IMR-90 (cell line): Measurements from ENCODE around the gene FOXO1. TPM values are rescaled to one million over a fixed set of nuclear protein-coding genes. Genes with fewer than 3 reads are reported as not detected.

Source experiments
- ATAC-seq: fragments of 200-7000 bp; cut with Tn5 transposase; 2 replicates; pipeline ENCODE4 v1.9.1; 2020; ENCODE audit warnings: low read depth, mild to moderate bottlenecking, moderate library complexity
- BruUV-seq: library from RNA; stranded (reverse); fragments of 400-500 nt; replicated peaks from 2 replicates; lab custom pipeline; 2021; lab: Mats Ljungman, UMichigan
- CTCF ChIA-PET: fragments of 300-600 bp; formaldehyde crosslinking; extraction: SDS; loops from one replicate; lab custom pipeline; 2021; ENCODE audit warnings: antibody characterized with exemption; lab: Yijun Ruan, JAX
- POLR2A ChIA-PET: fragments of 300-600 bp; sonication (Branson Sonifier 250); formaldehyde crosslinking; loops from one replicate; lab custom pipeline; 2022; ENCODE audit warnings: antibody characterized with exemption; ENCODE audit not compliant: unreplicated experiment; lab: Charles Lee
- DNase-seq: peaks from one replicate; pipeline ENCODE4 v3.0.0; 2013
- H2AFZ ChIP-seq: replicated peaks from 2 replicates; pipeline ENCODE3; 2013; ENCODE audit warnings: low read length, mild to moderate bottlenecking; ENCODE audit not compliant: poor library complexity
- H2AK5ac ChIP-seq: 2 replicates; pipeline ENCODE4 v1.6.1; 2013; ENCODE audit warnings: low read depth, low read length, inconsistent platforms
- H2AK9ac ChIP-seq: replicated peaks from 2 replicates; pipeline ENCODE3; 2013; ENCODE audit warnings: mild to moderate bottlenecking, low read depth, low read length, moderate library complexity; ENCODE audit not compliant: poor library complexity
- H2BK120ac ChIP-seq: 2 replicates; pipeline ENCODE4 v1.6.1; 2013; ENCODE audit warnings: low read depth, low read length, inconsistent platforms
- H2BK15ac ChIP-seq: 3 replicates; pipeline ENCODE4 v1.6.1; 2013; ENCODE audit warnings: low read depth, low read length, inconsistent platforms
- H2BK20ac ChIP-seq: 2 replicates; pipeline ENCODE4 v1.6.1; 2013; ENCODE audit warnings: low read depth, mild to moderate bottlenecking, inconsistent platforms, low read length, moderate library complexity
- H2BK5ac ChIP-seq: 2 replicates; pipeline ENCODE4 v1.6.1; 2013; ENCODE audit warnings: mild to moderate bottlenecking, low read depth, low read length, inconsistent platforms; ENCODE audit not compliant: poor library complexity, severe bottlenecking
- H3K14ac ChIP-seq: replicated peaks from 2 replicates; pipeline ENCODE4 v1.6.1; 2013; ENCODE audit warnings: low read depth, low read length, inconsistent platforms
- H3K18ac ChIP-seq: 2 replicates; pipeline ENCODE4 v1.6.1; 2013; ENCODE audit warnings: low read depth, low read length, control low read depth
- H3K23ac ChIP-seq: 2 replicates; pipeline ENCODE4 v1.6.1; 2013; ENCODE audit warnings: low read depth, low read length, inconsistent platforms
- H3K27ac ChIP-seq: 2 replicates; pipeline ENCODE4 v1.5.1; 2013; ENCODE audit warnings: mild to moderate bottlenecking, control low read depth, low read length; ENCODE audit not compliant: insufficient read depth
- H3K27me3 ChIP-seq: 2 replicates; pipeline ENCODE4 v1.6.1; 2013; ENCODE audit warnings: low read length; ENCODE audit not compliant: control insufficient read depth, insufficient read depth
- H3K36me3 ChIP-seq: 2 replicates; pipeline ENCODE4 v1.6.1; 2013; ENCODE audit warnings: low read length, mixed read lengths; ENCODE audit not compliant: control insufficient read depth, insufficient read depth
- H3K4ac ChIP-seq: 2 replicates; pipeline ENCODE4 v1.6.1; 2013; ENCODE audit warnings: low read depth, low read length, inconsistent platforms
- H3K4me1 ChIP-seq: 2 replicates; pipeline ENCODE4 v1.6.1; 2013; ENCODE audit warnings: low read length, mixed read lengths; ENCODE audit not compliant: control insufficient read depth, insufficient read depth
- H3K4me2 ChIP-seq: 2 replicates; pipeline ENCODE4 v1.6.1; 2013; ENCODE audit warnings: low read depth, mild to moderate bottlenecking, control low read depth, low read length, moderate library complexity
- H3K4me3 ChIP-seq: 2 replicates; pipeline ENCODE4 v1.5.1; 2013; ENCODE audit warnings: low read depth, mild to moderate bottlenecking, control low read depth, low read length, moderate library complexity; ENCODE audit not compliant: insufficient read depth
- H3K56ac ChIP-seq: 2 replicates; pipeline ENCODE4 v1.6.1; 2013; ENCODE audit warnings: low read length, inconsistent platforms; ENCODE audit not compliant: insufficient read depth; ENCODE audit errors: extremely low read depth
- H3K79me1 ChIP-seq, 2 experiments: 2 replicates each; pipeline ENCODE4 v1.6.1; 2013; ENCODE audit warnings: low read length in 2 of 2, inconsistent platforms in 1 of 2, low read depth in 1 of 2
- H3K9ac ChIP-seq: 2 replicates; pipeline ENCODE4 v1.6.1; 2013; ENCODE audit warnings: low read depth, low read length, control low read depth
- H3K9me1 ChIP-seq: 2 replicates; pipeline ENCODE4 v1.6.1; 2013; ENCODE audit warnings: low read length, inconsistent platforms; ENCODE audit not compliant: insufficient read depth
- H3K9me3 ChIP-seq: 2 replicates; pipeline ENCODE4 v1.6.1; 2013; ENCODE audit warnings: low read length; ENCODE audit not compliant: control insufficient read depth, insufficient read depth
- H4K20me1 ChIP-seq: 2 replicates; pipeline ENCODE4 v1.6.1; 2013; ENCODE audit warnings: low read length, inconsistent platforms; ENCODE audit not compliant: insufficient read depth
- H4K5ac ChIP-seq: 2 replicates; pipeline ENCODE4 v1.6.1; 2013; ENCODE audit warnings: mild to moderate bottlenecking, low read depth, low read length, control low read depth
- H4K8ac ChIP-seq, 2 experiments: 2 replicates each; pipeline ENCODE4 v1.6.1; 2013; ENCODE audit warnings: low read depth in 2 of 2, low read length in 2 of 2, control low read depth in 1 of 2, inconsistent platforms in 1 of 2
- H4K91ac ChIP-seq: 2 replicates; pipeline ENCODE4 v1.6.1; 2013; ENCODE audit warnings: low read depth, low read length, inconsistent platforms; ENCODE audit not compliant: insufficient read depth
- CEBPB ChIP-seq: IDR thresholded peaks from 2 replicates; pipeline ENCODE4 v1.6.1; 2012; ENCODE audit warnings: low read depth, low read length, improper control_type of control experiment
- FOS ChIP-seq: fragments of 150-350 bp; IDR thresholded peaks from 2 replicates; pipeline ENCODE4 v1.6.1; 2016; ENCODE audit warnings: low read depth, low read length
- WGBS, 2 experiments: methylation state at CpG; one replicate each; pipeline versions ENCODE4 v1.1.5 to v1.1.7; 2013; ENCODE audit warnings: missing lambda C conversion rate in 2 of 2; ENCODE audit not compliant: insufficient read length in 1 of 2; ENCODE audit errors: extremely low coverage in 2 of 2; 5-methylcytosine and 5-hydroxymethylcytosine counted together
- dilution Hi-C: fragments of 300-500 bp; cut with HindIII; formaldehyde crosslinking; loops from one replicate; pipeline ENCODE4 v1.14.3; 2018; ENCODE audit warnings: low sequenced_read_pairs; ENCODE audit not compliant: unreplicated experiment
- in situ Hi-C: fragments of 300-500 bp; cut with MboI; formaldehyde crosslinking; loops from 3 replicates; pipeline ENCODE4 v1.14.3; 2019; ENCODE audit warnings: low sequenced_read_pairs, inconsistent platforms, mixed read lengths
- intact Hi-C: fragments of 100-400 bp; cut with micrococcal nuclease; formaldehyde crosslinking; loops from 2 replicates; pipeline ENCODE4 v1.10.0; 2022
- polyA plus RNA-seq, 3 experiments: library from polyadenylated mRNA; depleted of rRNA; stranded (reverse); fragments of >200 nt; gene quantifications; 2 replicates each; pipeline ENCODE4 v1.2.3, GENCODE V29; 2012; ENCODE audit warnings: low replicate concordance in 1 of 3
- total RNA-seq: library from RNA; depleted of rRNA; stranded (reverse); fragments of >200 nt; gene quantifications from 2 replicates; pipeline ENCODE4 v1.2.3, GENCODE V29; 2012

Gene FOXO1
- total and polyA plus RNA-seq, 2 of the 4 experiments (the other 2 are of a cell fraction) = 0.12 to 0.18 TPM

DNA sequence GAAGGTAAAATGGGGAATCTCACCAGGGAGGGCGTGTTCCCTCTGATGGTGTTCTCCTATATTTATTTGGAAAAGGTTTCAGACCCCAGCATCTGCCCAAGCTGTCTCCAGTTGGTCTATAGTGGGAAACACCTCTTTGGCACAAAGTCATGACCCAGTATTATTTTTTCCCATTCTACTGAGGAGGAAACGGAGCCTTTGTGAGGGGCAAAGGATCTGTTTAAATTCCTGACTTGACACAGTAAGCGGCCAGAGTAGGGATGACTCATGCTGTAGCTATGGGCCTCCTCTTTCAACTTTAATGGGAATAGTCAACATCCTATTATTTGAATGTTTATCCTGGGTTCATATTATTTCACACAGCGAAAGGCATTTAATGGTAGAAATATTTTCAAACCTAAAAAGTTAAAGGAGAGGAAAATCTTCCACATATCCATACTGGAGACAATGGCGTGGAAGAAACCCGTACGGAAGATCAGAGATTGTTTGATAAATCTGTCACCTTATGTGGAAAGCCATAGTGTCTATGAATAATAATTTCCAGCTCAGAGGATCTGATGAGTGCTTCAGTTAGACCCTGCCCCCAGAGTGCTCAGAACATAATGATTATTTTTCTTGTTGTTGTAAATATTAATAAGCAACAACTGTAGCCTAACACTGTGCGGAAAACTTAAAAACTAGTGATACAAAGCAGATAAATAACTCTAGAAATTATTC lies 126.0 kb downstream of the FOXO1 start:
- ChIA-PET POLR2A (no interaction called here), CTCF (no interaction called here)
- no TSS peak for BruUV-seq
- Histone ChIP-seq H3K9me3 (no peaks in the 10 kb centered on the region), H4K20me1 (no peaks in the 10 kb centered on the region), H3K27ac (no peak overlapping the region), H3K79me1 (no peaks in the 10 kb centered on the region), H3K4me2 (no peak overlapping the region), H3K56ac (no peak overlapping the region), H2AK9ac (no peak overlapping the region), H3K27me3 (no peaks in the 10 kb centered on the region), H2BK20ac (no peak overlapping the region), H3K4me1 (peaks cover 2% of the 10 kb centered on the region; the same call in 1 of the 2 replicates), H3K4me3 (no peak overlapping the region), H3K4ac (no peak overlapping the region), H4K91ac (no peak overlapping the region), H3K14ac (no peak overlapping the region), H2BK120ac (no peak overlapping the region), H3K36me3 (no peaks in the 10 kb centered on the region), H3K18ac (no peak overlapping the region), H2BK5ac (no peak overlapping the region), H3K9ac (no peak overlapping the region), H2AFZ (no peak overlapping the region), H2BK15ac (no peak overlapping the region), H4K8ac (no peak overlapping the region), H3K9me1 (no peaks in the 10 kb centered on the region), H4K5ac (no peak overlapping the region), H3K23ac (no peak overlapping the region), H2AK5ac (no peak overlapping the region)
- dilution Hi-C loops = no loop called here
- TF ChIP-seq CEBPB (no peak), FOS (peak; percentile 29; the same call in 1 of the 2 replicates)
- DNase-seq = peak; percentile 52
- no CpG with 5 or more reads among the region's 8 CpGs for WGBS, 2 experiments
- in situ Hi-C loops = no loop called here
- intact Hi-C loops = no loop called here
- ATAC-seq = peak; percentile 86
